MM.1S (cell line): ENCODE data around the gene PPL.

Source experiments
- DNase-seq: peaks from one replicate; pipeline ENCODE4 v3.0.0-alpha.2; 2015
- H2AFZ ChIP-seq: fragments of 300-600 bp; sonication (generic); 2 replicates; pipeline ENCODE4 v1.6.0; 2016; ENCODE audit warnings: antibody characterized with exemption, low read length
- H3F3A ChIP-seq: fragments of 300-600 bp; sonication (generic); 2 replicates; pipeline ENCODE4 v1.6.1; 2016; ENCODE audit warnings: mild to moderate bottlenecking, antibody characterized with exemption, low read length, moderate library complexity, mixed read lengths; ENCODE audit not compliant: insufficient read depth
- H3K27ac ChIP-seq: fragments of 300-600 bp; sonication (generic); 2 replicates; pipeline ENCODE4 v1.5.1; 2016; ENCODE audit warnings: mild to moderate bottlenecking, low read length
- H3K27me3 ChIP-seq: fragments of 300-600 bp; sonication (generic); replicated peaks from 2 replicates; pipeline ENCODE4 v1.6.0; 2016; ENCODE audit warnings: low read length; ENCODE audit not compliant: insufficient read depth
- H3K36me3 ChIP-seq: fragments of 300-600 bp; sonication (generic); replicated peaks from 2 replicates; pipeline ENCODE4 v1.6.1; 2016; ENCODE audit warnings: mild to moderate bottlenecking, low read length, mixed read lengths; ENCODE audit not compliant: insufficient read depth
- H3K4me1 ChIP-seq: fragments of 300-600 bp; sonication (generic); 2 replicates; pipeline ENCODE4 v1.6.1; 2016; ENCODE audit warnings: low read length, mixed read lengths
- H3K4me2 ChIP-seq: fragments of 300-600 bp; sonication (generic); 2 replicates; pipeline ENCODE4 v1.6.0; 2016; ENCODE audit warnings: low read depth, low read length
- H3K4me3 ChIP-seq: fragments of 300-600 bp; sonication (generic); 2 replicates; pipeline ENCODE4 v1.5.1; 2016; ENCODE audit warnings: low read length, mixed read lengths
- H3K79me2 ChIP-seq: fragments of 300-600 bp; sonication (generic); 2 replicates; pipeline ENCODE4 v1.6.1; 2016; ENCODE audit warnings: mixed run types, low read length, mixed read lengths
- H3K9ac ChIP-seq: fragments of 300-600 bp; sonication (generic); 2 replicates; pipeline ENCODE4 v1.6.1; 2016; ENCODE audit warnings: low read length, mixed read lengths
- H3K9me2 ChIP-seq: fragments of 300-600 bp; sonication (generic); replicated peaks from 2 replicates; pipeline ENCODE4 v1.6.1; 2016; ENCODE audit warnings: mild to moderate bottlenecking, low read length, mixed read lengths; ENCODE audit not compliant: insufficient read depth
- H3K9me3 ChIP-seq: fragments of 300-600 bp; sonication (generic); replicated peaks from 2 replicates; pipeline ENCODE4 v1.6.1; 2016; ENCODE audit warnings: mild to moderate bottlenecking, low read length, mixed read lengths; ENCODE audit not compliant: insufficient read depth
- H4K20me1 ChIP-seq: fragments of 300-600 bp; sonication (generic); 2 replicates; pipeline ENCODE4 v1.6.1; 2016; ENCODE audit warnings: mild to moderate bottlenecking, low read length, moderate library complexity, mixed read lengths; ENCODE audit not compliant: insufficient read depth
- CTCF ChIP-seq: fragments of 300-600 bp; sonication (generic); IDR thresholded peaks from 2 replicates; pipeline ENCODE4 v1.5.1; 2016; ENCODE audit warnings: antibody characterized with exemption, low read length, mixed read lengths
- EZH2 ChIP-seq: fragments of 300-600 bp; sonication (generic); optimal IDR thresholded peaks from 2 replicates; pipeline ENCODE3; 2017; ENCODE audit warnings: low read depth, mild to moderate bottlenecking, antibody characterized with exemption, low read length, mixed read lengths
- EZH2phosphoT487 ChIP-seq: fragments of 300-600 bp; sonication (generic); IDR thresholded peaks from 2 replicates; pipeline ENCODE4 v1.6.1; 2018; ENCODE audit warnings: antibody characterized with exemption, low read length

Gene PPL

DNA sequence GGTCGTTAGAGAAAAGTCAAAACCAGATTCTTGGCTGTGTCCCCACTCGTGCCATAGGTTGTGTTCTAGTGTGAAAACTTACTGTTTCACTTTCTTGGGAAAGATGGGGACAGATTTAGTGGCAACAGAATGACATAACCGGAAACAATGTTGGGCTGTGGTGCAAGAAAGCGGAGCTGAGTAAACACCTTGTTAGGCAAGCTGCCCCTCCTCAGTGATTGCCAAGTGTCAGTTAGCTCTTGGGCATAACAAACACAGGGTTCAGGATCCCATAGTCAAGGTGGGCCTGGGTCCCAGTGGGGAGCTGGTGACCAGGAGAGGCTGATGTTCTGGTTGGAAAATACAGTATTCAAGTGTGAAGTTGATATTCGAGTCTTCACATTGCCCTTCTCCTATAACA lies 74.3 kb downstream of the PPL start:
- Histone ChIP-seq H3F3A (no peaks in the 10 kb centered on the region), H3K4me1 (no peaks in the 10 kb centered on the region), H3K36me3 (peaks cover 26% of the 10 kb centered on the region; the same call in 1 of the 2 replicates), H4K20me1 (0 out of 2 replicates have a peak, but pooled peaks cover 4% of the 10 kb centered on the region), H3K79me2 (peaks cover 66% of the 10 kb centered on the region), H3K4me2 (no peak overlapping the region), H3K27ac (no peak overlapping the region), H3K9me2 (no peaks in the 10 kb centered on the region), H2AFZ (no peak overlapping the region), H3K9me3 (no peaks in the 10 kb centered on the region), H3K9ac (no peak overlapping the region), H3K4me3 (no peak overlapping the region), H3K27me3 (no peaks in the 10 kb centered on the region)
- no peak for DNase-seq
- TF ChIP-seq EZH2 (no peak), CTCF (no peak), EZH2phosphoT487 (no peak)

DNA sequence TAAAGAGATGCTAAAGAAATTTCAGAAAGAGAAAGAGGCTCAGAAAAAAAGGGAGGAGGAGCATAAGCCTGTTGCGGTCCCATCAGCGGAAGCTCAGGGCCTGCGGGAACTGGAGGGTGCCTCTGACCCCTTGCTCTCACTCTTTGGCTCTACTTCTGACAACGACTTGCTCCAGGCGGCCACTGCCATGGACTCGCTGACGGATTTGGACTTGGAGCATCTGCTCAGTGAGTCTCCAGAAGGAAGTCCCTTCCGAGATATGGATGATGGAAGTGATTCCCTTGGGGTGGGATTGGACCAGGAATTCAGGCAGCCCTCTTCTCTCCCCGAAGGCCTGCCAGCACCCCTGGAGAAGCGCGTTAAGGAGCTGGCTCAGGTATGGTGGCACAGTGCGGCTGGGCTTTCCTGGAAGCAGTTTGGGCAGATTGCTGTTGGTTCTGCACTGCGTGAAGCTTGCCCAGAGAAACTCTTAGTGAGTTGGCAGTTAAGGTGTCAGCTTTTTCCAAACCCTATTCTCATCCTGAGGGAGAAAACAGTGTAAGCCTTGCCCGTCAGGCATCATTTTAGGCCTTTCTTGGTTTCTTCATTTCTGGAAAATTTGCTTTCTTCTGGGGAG lies 76.1 kb downstream of the PPL start:
- Histone ChIP-seq H3K4me2 (no peak overlapping the region), H3K27ac (no peak overlapping the region), H3K4me3 (no peak overlapping the region), H3K4me1 (no peaks in the 10 kb centered on the region), H2AFZ (no peak overlapping the region), H3K79me2 (peaks cover 53% of the 10 kb centered on the region), H3K9ac (no peak overlapping the region), H3K27me3 (no peaks in the 10 kb centered on the region), H3K36me3 (peaks cover 29% of the 10 kb centered on the region; the same call in 1 of the 2 replicates), H4K20me1 (0 out of 2 replicates have a peak, but pooled peaks cover 4% of the 10 kb centered on the region), H3K9me3 (no peaks in the 10 kb centered on the region), H3F3A (no peaks in the 10 kb centered on the region), H3K9me2 (no peaks in the 10 kb centered on the region)
- TF ChIP-seq EZH2phosphoT487 (no peak), EZH2 (no peak), CTCF (no peak)
- no peak for DNase-seq

GRCh38 chr16:4859900-4860255 lies 77.1 kb downstream of the PPL start:
- DNase-seq, result no peak
- Histone ChIP-seq H3K9me2 (no peaks in the 10 kb centered on the region), H3K4me3 (no peak overlapping the region), H3K27me3 (no peaks in the 10 kb centered on the region), H3K27ac (no peak overlapping the region), H3K9me3 (no peaks in the 10 kb centered on the region), H3K4me2 (no peak overlapping the region), H3K9ac (no peak overlapping the region), H3K36me3 (peaks cover 29% of the 10 kb centered on the region; the same call in 1 of the 2 replicates), H3K4me1 (no peaks in the 10 kb centered on the region), H4K20me1 (0 out of 2 replicates have a peak, but pooled peaks cover 4% of the 10 kb centered on the region), H3K79me2 (peaks cover 52% of the 10 kb centered on the region), H3F3A (no peaks in the 10 kb centered on the region), H2AFZ (no peak overlapping the region)
- no peak for TF ChIP-seq EZH2
- TF ChIP-seq CTCF, result no peak
- no peak for TF ChIP-seq EZH2phosphoT487
